Naive thymus-derived CD8-positive, alpha-beta T cell (primary cell): ENCODE data around the gene DPM2. TPM values are rescaled to one million over a fixed set of nuclear protein-coding genes. Genes with fewer than 3 reads are reported as not detected.
A peak's percentile ranks its signal among the peaks of the same experiment; 100 is the strongest.

ENCODE experiments used
- ATAC-seq, 2 donors: fragments of 150-1000 bp; cut with Tn5 transposase in 1 of 2; sonication (Bioruptor Pico), chemical (Tn5 transposase) in 1 of 2; 1 replicate in 1 of 2; 2 replicates in 1 of 2; pipeline ENCODE4 v1.10.0; 2021; ENCODE audit warnings: mild to moderate bottlenecking in 2 of 2, moderate library complexity in 2 of 2
- POLR2A ChIA-PET: fragments of 350-600 bp; sonication (Branson Sonifier 250); formaldehyde crosslinking; loops from one replicate; lab custom pipeline; 2021; ENCODE audit warnings: antibody characterized with exemption; lab: Charles Lee
- DNase-seq, 10 donors: peaks; one replicate each; pipeline versions ENCODE4 v3.0.0 to v3.0.0-alpha.2; 2020 to 2022
- H3K27ac Mint-ChIP-seq, 10 donors: one replicate each; pipeline ENCODE4 v1.8.0; 2020 to 2022; ENCODE audit warnings: mild to moderate bottlenecking in 10 of 10, mixed read lengths in 10 of 10, moderate library complexity in 4 of 10, inconsistent platforms in 1 of 10
- H3K27me3 Mint-ChIP-seq, 5 donors: one replicate each; pipeline ENCODE4 v1.8.0; 2021 to 2022; ENCODE audit warnings: mixed read lengths in 5 of 5
- H3K36me3 Mint-ChIP-seq, 3 donors: one replicate each; pipeline ENCODE4 v1.8.0; 2020 to 2022; ENCODE audit warnings: mixed read lengths in 3 of 3, mild to moderate bottlenecking in 2 of 3, inconsistent platforms in 1 of 3
- H3K4me1 Mint-ChIP-seq, 4 donors: one replicate each; pipeline ENCODE4 v1.8.0; 2021 to 2022; ENCODE audit warnings: mixed read lengths in 4 of 4
- H3K4me3 Mint-ChIP-seq, 10 donors: one replicate each; pipeline ENCODE4 v1.8.0; 2020 to 2022; ENCODE audit warnings: mild to moderate bottlenecking in 10 of 10, mixed read lengths in 10 of 10, moderate library complexity in 6 of 10, inconsistent platforms in 1 of 10
- H3K9me3 Mint-ChIP-seq, 9 donors: one replicate each; pipeline ENCODE4 v1.8.0; 2020 to 2022; ENCODE audit warnings: mixed read lengths in 9 of 9, mild to moderate bottlenecking in 3 of 9, inconsistent platforms in 1 of 9, moderate library complexity in 1 of 9
- polyA plus RNA-seq, 3 donors: library from polyadenylated mRNA; unstranded; fragments of 300-500 nt; fragmentation: Illumina TruSeq; gene quantifications; one replicate each; pipeline ENCODE4 v1.2.3, GENCODE V29; 2021
- total RNA-seq, 8 experiments: library from RNA in 2 of 8; stranded (reverse) in 2 of 8; gene quantifications; one replicate each; pipeline ENCODE4 v1.2.3 and lab custom pipeline; 2021 to 2026

The DPM2 gene
- total and polyA plus RNA-seq, 5 experiments from 2014 or later = 28.5 to 74.6 (median 34.7) TPM

DNA sequence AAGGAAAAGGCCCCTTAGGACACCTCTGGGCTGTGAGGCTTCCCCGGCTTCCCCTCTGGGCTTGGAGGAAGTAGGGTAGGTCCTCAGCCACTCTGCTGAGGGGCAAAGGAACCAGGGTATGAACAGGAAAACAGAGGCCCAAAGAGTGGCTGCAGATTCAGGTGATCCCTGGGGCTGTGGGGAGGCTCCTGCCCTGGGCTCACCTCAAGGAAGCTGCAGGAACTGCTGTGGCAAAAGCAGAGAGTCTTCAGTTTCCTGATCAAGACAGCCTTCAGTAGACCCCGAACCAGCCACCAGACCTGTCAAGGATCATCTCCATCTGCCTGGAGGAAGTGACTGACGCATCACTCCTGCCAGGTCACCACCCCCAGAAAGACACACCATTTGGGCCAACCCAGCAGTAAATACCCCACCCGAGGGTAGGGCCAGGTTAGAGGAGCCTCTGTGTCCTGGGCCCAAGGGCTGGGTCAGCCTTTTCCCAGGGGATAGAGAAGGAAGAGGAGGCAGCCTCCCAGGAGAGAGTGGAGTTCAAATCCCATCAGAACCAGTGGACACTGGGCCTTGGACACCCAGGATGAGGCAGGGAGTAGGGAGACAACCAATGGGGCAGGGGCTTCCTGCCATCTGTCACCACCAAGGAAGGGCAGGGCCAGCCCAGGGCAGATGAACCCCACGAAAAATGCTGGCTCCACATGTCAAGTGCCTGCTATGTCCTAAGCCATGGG is 32.5 kb downstream of the DPM2 start:
- H3K9me3 Mint-ChIP-seq = no peaks in the 10 kb centered on the region
- H3K27ac Mint-ChIP-seq = peak overlapping the region; percentile 98 to 100 (median 100)
- DNase-seq (peak; percentile 41 to 80 (median 63)), ATAC-seq (peak; percentile 48 to 62)
- H3K36me3 Mint-ChIP-seq = peaks cover 0 to 11% (median 0%) of the 10 kb centered on the region in 3 donors
- H3K4me1 Mint-ChIP-seq = peaks cover 19 to 61% (median 51%) of the 10 kb centered on the region in 4 donors
- H3K27me3 Mint-ChIP-seq = no peaks in the 10 kb centered on the region
- H3K4me3 Mint-ChIP-seq = peak overlapping the region; percentile 82 to 99 (median 95)
- POLR2A ChIA-PET = interaction anchor here (0.6 to 17.2 kb wide), 29 partner anchors 7 to 350 kb away, joined by 3 to 328 read pairs (median 5); partner anchors contain the start of genes CDK9, FPGS, PIP5KL1 and SH2D3C

DNA sequence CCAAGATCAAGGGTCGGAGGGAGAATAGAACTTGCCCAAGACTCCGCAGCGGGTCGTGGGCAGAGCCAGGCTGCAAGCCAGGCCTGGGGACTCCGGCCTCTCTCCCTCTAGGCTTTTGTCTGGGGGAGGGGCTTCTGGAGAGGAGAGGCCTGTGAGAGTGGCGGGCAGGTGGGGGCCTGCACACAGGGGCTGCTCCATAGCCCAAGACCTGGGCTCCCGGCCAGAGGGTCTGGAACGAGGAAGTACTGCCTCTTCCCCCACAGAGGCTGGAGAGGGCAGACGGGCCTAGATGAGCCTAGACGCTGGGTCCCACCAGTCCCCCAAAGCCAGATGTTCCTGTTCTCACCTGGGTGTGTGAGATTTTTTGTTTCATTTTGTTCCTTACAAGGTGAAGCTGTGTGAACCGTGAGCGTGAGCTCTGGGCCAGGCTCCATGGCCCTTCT is 33.1 kb downstream of the DPM2 start:
- ATAC-seq (peak; percentile 0 to 4), DNase-seq (peak in 1 of 10 donors; percentile 61)
- Mint-ChIP-seq H3K4me3 (peak overlapping the region; percentile 82 to 99 (median 95)), H3K9me3 (no peaks in the 10 kb centered on the region), H3K36me3 (peaks cover 0 to 9% (median 0%) of the 10 kb centered on the region in 3 donors), H3K27me3 (no peaks in the 10 kb centered on the region), H3K27ac (peak overlapping the region; percentile 98 to 100 (median 100)), H3K4me1 (peaks cover 19 to 65% (median 54%) of the 10 kb centered on the region in 4 donors)
- POLR2A ChIA-PET = interaction anchor here (0.6 to 17.2 kb wide), 11 partner anchors 10 to 170 kb away, joined by 3 to 328 read pairs (median 6); partner anchors contain the start of genes CDK9, SH2D3C, ST6GALNAC4 and TOR2A

DNA sequence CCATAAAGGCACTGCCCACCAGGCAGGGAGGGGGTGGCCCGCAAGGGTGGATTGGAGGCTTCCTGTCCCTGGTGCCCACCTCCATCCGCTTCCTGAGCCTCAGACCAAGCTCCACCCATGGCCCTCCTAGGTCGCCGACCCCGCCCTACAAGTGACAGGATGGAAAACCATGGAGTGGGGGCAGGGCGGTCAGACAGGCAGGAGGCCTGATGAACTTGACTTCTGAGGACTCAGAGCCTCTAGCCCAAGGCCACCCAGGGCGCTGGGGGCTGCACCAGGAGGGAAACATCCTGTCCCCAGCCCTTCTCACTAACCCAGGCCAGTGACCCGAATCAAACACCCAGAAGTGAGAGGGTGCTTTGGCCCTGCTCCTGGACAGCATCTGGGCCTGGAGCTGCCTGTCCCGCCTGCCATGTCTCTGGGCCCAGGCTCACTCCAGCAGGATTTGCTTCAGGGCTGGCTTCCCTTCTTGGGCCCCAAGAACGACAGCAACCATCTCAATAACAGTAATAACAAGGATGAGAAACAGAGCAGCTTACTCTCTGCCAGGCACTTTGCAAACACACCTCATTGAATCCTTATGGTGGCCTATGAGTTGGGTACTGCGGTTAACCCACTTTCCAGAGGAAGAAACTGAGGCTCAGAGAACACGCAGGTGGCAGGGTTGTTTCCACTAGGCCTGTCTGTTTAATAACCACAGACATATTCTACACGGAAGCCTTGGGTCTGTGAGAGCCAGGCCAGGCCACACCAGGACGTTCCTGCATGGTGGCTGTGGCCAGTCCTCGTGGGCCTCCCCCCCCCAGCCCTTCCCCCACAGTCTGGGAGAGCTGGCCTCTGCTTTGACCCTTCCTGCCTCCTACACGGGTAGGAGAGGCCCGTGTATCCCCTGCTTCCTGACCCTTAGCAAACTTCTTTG is 33.8 kb downstream of the DPM2 start:
- DNase-seq (peak; percentile 39 to 85 (median 54)), ATAC-seq (peak in 1 of 2 donors; percentile 1)
- Mint-ChIP-seq H3K4me3 (peak overlapping the region; percentile 82 to 99 (median 95)), H3K4me1 (peaks cover 19 to 64% (median 54%) of the 10 kb centered on the region in 4 donors), H3K27me3 (no peaks in the 10 kb centered on the region), H3K36me3 (peaks cover 0 to 8% (median 0%) of the 10 kb centered on the region in 3 donors), H3K27ac (peak overlapping the region; percentile 98 to 100 (median 100)), H3K9me3 (no peaks in the 10 kb centered on the region)
- POLR2A ChIA-PET = interaction anchor here (0.6 to 17.2 kb wide), 11 partner anchors 9 to 667 kb away, joined by 3 to 328 read pairs (median 6); partner anchors contain the start of genes CDK9, SH2D3C, ST6GALNAC4 and TOR2A

DNA sequence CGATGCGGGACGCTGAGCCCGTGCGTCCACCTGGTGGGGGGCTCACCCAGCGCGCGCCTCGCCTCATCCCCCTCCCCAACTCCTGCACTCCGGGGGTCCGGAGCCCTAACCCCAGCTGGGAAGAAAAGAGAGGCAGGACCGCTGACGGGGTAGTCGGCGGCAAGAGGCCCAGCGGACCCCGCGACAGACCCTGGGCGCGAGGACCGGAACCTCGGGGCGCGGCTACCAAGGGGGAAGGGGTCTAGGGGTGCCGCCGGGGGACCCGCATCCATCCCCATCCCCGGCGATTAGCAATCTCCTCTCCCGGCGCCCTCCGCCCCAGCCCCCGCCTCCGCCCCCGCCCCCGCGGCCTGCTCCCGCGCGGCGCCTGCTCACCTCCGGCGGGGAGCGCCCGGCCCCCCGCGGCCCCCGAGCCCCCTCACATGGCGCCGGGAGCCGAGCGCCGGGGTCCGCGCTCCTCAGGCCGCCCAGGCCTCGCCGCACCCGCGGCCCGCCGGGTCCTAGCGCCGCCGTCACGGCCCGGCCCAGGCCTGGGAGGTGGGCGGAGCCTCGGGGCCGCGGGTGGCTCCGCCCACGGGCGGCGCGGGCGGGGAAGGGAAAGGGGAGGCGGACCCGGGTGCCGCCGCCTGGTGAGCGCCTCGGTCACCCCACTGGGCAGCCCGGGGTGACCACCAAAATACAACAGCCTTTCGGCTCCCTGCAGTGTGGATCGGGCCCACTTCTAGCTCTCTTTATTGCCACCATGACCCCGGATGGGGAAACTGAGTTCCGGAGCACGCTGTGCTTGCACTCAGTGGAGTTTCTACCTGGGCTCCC is 38.3 kb downstream of the DPM2 start, which contains the start of gene ST6GALNAC6:
TSS of gene ST6GALNAC6 (minus strand) at position 476 of the 816 bp plus-strand sequence. CDS start 1,622 bp downstream, outside the sequence.
- ATAC-seq = peak; percentile 73 to 79
- POLR2A ChIA-PET = interaction anchor here (0.7 to 17.2 kb wide), 10 partner anchors 8 to 165 kb away, joined by 3 to 328 read pairs (median 4); partner anchors contain the start of genes CDK9, ST6GALNAC4 and TOR2A
- peak within 1 kb of the TSS; percentile 79 to 93 (median 88) for H3K4me3 Mint-ChIP-seq
- H3K27me3 Mint-ChIP-seq = no peaks in the 10 kb centered on the region
- peaks cover 12 to 27% (median 26%) of the 10 kb centered on the region in 3 donors for H3K36me3 Mint-ChIP-seq
- peaks cover 0 to 20% (median 8%) of the 10 kb centered on the region in 9 donors for H3K9me3 Mint-ChIP-seq
- DNase-seq = peak in 9 of 10 donors; percentile 30 to 75 (median 60)
- H3K4me1 Mint-ChIP-seq = peaks cover 17 to 46% (median 42%) of the 10 kb centered on the region in 4 donors
- peak within 1 kb of the TSS; percentile 80 to 94 (median 88) for H3K27ac Mint-ChIP-seq

DNA sequence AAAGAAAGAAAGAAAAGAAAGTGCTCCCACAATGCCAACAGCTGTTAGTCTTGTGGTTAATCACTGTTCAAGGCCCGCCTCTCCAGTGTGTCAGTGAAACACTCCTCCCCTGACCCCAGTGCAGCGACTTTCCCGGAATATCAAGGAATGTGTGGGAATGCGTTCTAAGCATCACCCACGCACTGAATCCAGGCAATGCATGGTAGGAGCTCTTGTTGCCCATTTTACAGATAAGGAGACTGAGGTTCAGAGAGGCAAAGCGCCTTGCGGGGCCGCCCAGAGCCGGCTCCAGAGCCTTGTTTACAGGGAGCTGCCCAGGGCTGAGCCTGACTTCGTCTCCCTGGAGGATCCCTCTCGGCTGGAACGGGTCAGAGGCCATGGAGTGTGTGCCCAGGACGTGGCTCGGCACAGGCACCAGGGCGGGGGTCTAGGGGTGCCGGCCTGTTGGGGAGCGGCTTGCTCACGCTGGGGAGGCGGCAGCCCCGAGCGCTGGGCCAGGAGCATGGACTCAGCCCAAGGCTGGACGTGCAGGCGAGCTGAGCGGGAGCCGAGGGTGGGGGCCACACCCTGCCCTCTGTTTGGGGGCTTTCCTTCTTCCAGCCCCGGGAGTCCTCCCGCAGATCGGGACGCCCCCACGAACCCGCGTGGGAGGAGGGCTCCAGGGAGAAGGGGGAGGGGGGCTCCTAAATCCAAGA is 39.1 kb downstream of the DPM2 start:
- peak in 2 of 10 donors; percentile 27 to 28 for DNase-seq
- H3K27me3 Mint-ChIP-seq = no peaks in the 10 kb centered on the region
- peaks cover 0 to 26% (median 8%) of the 10 kb centered on the region in 9 donors for H3K9me3 Mint-ChIP-seq
- POLR2A ChIA-PET = interaction anchor here (0.7 to 17.2 kb wide), 11 partner anchors 8 to 183 kb away, joined by 3 to 328 read pairs (median 4); partner anchors contain the start of genes AK1, CDK9, PTRH1 and ST6GALNAC4
- peak overlapping the region; percentile 80 to 93 (median 88) for H3K27ac Mint-ChIP-seq
- H3K4me3 Mint-ChIP-seq = peak overlapping the region; percentile 79 to 93 (median 88)
- peak; percentile 18 to 20 for ATAC-seq
- peaks cover 11 to 40% (median 35%) of the 10 kb centered on the region in 4 donors for H3K4me1 Mint-ChIP-seq
- H3K36me3 Mint-ChIP-seq = peaks cover 19 to 35% (median 34%) of the 10 kb centered on the region in 3 donors

DNA sequence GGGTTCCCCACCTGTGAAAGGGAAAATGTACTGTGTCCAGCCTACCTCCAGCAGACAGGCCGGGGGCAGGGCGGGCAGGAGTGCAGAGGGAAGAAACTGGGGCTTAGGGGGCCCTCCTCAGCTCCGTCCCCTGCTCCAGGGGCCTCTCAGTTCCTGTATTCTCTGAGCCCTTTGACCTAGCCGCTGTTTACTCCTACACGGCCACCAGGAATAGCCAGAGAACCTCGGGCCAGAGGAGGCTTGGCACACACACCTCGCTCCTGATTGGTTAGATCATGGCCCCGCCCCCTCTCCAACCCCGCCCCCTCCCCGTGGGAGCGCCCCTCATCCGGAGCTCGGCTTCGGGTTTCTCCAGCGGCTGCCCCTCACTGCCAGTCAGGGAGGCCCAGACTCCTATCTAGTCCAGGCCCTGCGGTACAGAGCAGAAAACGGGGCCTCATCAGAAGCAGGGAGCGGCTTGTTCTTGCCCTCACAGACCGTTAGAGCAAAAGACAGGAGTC is 40.4 kb downstream of the DPM2 start:
- peak; percentile 22 to 44 for ATAC-seq
- peaks cover 31 to 48% (median 46%) of the 10 kb centered on the region in 3 donors for H3K36me3 Mint-ChIP-seq
- peak in 3 of 10 donors; percentile 25 to 51 (median 28) for DNase-seq
- H3K9me3 Mint-ChIP-seq = peaks cover 0 to 39% (median 8%) of the 10 kb centered on the region in 9 donors
- peak overlapping the region in 7 of 10 donors; percentile 32 to 91 (median 71) for H3K4me3 Mint-ChIP-seq
- no peaks in the 10 kb centered on the region for H3K27me3 Mint-ChIP-seq
- H3K4me1 Mint-ChIP-seq = peaks cover 10 to 38% (median 27%) of the 10 kb centered on the region in 4 donors
- H3K27ac Mint-ChIP-seq = peak overlapping the region in 8 of 10 donors; percentile 41 to 89 (median 85)
- POLR2A ChIA-PET = interaction anchor here (0.7 to 17.2 kb wide), 6 partner anchors 10 to 78 kb away, joined by 3 to 328 read pairs (median 4); partner anchors contain the start of gene ST6GALNAC4

DNA sequence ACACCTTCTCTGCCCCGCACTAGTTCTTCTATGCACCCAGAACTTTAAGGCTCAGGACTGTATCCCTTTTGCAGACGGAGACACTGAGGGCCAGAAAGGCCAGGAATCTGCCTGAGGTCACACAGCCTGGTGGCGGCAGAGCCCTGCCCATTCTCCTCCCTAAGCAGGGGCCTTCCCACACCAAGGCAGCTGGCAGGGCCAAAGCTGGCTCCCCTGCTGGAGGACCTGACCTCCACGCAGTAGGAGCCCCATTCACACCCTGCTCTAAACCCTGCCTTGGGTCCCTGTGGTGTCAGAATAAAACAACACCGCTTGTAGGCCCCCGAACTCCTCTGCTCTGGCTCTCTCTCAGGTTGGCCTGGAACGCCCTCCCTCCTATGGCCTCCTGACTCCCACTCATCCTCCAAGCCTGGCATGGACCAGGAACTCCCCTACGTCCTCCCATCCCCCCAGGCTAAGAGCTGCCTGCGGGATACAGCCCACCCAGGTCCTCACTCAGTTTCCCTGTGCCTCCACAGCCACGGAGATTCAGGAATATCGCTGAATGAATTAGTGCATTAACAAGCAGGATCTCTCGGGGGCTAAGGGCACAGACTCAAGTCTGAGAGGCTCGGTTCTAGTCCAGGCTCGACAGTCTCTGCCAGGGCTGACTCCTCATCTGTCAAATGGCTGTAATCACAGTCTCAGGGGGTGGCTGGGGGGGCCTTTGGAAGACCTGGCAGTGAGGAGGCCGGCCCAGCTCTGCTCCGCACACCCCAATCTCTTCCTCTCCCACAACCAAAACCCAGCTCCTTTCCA is 41.1 kb downstream of the DPM2 start:
- peak overlapping the region; percentile 14 to 89 (median 64) for H3K27ac Mint-ChIP-seq
- no peaks in the 10 kb centered on the region for H3K27me3 Mint-ChIP-seq
- peaks cover 0 to 39% (median 8%) of the 10 kb centered on the region in 9 donors for H3K9me3 Mint-ChIP-seq
- ATAC-seq = no peak
- peak overlapping the region in 4 of 10 donors; percentile 8 to 37 (median 22) for H3K4me3 Mint-ChIP-seq
- POLR2A ChIA-PET = interaction anchor here (0.7 to 17.2 kb wide), 7 partner anchors 9 to 78 kb away, joined by 3 to 328 read pairs (median 4); partner anchors contain the start of gene ST6GALNAC4
- peaks cover 10 to 31% (median 26%) of the 10 kb centered on the region in 4 donors for H3K4me1 Mint-ChIP-seq
- DNase-seq = no peak
- peaks cover 31 to 53% (median 46%) of the 10 kb centered on the region in 3 donors for H3K36me3 Mint-ChIP-seq

DNA sequence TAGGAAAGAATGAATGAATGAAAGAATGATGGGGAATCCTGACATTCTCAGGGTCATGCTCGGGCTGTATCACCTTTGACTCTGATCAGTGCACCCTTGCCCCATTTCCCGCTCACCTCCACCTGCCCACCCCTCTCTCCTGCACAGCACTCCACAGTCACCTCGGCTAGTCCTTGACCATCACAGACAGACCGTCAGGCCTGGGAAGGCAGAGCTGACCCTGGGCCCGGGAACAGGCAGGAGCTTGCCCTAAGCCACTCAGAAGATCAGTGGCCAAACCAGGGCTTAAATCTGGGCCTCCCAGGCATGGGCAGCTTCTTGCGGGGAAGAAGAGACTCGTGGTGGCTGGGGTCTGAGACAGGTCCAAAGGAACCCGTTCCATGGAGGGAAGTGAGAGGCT is 41.8 kb downstream of the DPM2 start:
- peak overlapping the region in 5 of 10 donors; percentile 8 to 68 (median 53) for H3K27ac Mint-ChIP-seq
- DNase-seq (no peak), ATAC-seq (no peak)
- no peaks in the 10 kb centered on the region for H3K27me3 Mint-ChIP-seq
- H3K9me3 Mint-ChIP-seq = peaks cover 0 to 39% (median 8%) of the 10 kb centered on the region in 9 donors
- peaks cover 31 to 61% (median 46%) of the 10 kb centered on the region in 3 donors for H3K36me3 Mint-ChIP-seq
- POLR2A ChIA-PET = interaction anchor here (1.0 to 17.2 kb wide), 3 partner anchors 8 to 23 kb away, joined by 3 to 328 read pairs (median 8); partner anchors contain the start of gene ST6GALNAC4
- H3K4me3 Mint-ChIP-seq = peak overlapping the region in 1 of 10 donors; percentile 56
- H3K4me1 Mint-ChIP-seq = peaks cover 10 to 28% (median 24%) of the 10 kb centered on the region in 4 donors

DNA sequence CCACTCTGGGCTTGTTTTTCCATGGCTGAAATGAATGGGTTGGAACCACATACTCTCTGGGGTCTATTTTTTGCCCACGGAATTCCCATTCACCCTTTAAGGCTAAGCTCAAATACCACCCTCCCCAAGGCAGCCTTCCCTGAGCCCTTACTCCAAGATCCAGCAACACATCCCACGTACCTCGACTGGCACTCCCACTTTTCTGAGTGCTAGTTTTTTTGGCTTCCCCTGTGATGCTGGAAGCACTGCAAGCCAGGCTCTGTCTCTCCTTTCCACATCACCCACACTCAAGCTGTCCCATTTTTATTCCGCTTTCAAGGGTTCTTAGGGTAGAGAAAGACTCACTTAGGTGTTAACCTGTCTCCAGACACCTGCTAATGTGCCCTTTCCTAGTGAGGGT is 44.3 kb downstream of the DPM2 start:
- no peak for ATAC-seq
- Mint-ChIP-seq H3K9me3 (peaks cover 0 to 39% (median 8%) of the 10 kb centered on the region in 9 donors), H3K27ac (peak overlapping the region in 1 of 10 donors; percentile 36), H3K4me3 (no peak overlapping the region), H3K36me3 (peaks cover 31 to 83% (median 46%) of the 10 kb centered on the region in 3 donors), H3K4me1 (peaks cover 10 to 20% (median 16%) of the 10 kb centered on the region in 4 donors), H3K27me3 (no peaks in the 10 kb centered on the region)
- DNase-seq = no peak
- POLR2A ChIA-PET = interaction anchor here (0.6 kb wide), 1 partner anchor 26 kb away, joined by 5 read pairs; no protein-coding TSS in a partner anchor
